Measurements from ENCODE around the gene ZYX.

DNA sequence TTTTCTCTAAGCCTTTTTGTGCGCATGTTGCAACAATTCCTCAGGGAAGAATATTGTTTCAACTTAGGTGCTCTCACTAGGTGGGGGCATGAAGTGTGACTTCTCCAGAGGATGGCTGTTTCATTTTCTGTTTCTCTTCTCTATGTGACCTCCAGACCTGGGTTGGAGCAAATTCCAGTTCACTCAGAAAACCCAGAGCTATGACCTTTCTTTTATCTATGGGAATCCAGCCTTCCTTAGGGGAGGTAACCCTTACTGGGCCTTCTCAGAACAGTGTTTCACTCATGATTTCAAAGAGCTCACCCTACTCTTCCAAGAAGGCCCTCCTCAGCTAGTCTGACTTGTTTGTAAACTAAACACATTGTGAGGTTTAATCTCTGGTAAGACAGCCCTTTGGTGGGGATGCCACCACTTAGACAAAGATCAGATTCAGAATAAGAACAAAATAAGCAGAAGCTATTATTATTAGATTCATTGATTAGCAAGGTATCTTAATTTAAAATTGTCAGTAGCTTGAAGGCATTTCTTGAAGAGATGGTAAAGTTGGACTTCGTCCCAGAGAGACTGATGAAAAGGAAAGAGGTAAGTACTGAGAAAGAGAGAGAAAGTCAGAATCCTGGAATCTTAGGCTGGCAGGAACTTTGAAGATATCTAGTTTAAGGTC lies 45.5 kb downstream of the ZYX start:
- TF ChIP-seq, protein P1, sequence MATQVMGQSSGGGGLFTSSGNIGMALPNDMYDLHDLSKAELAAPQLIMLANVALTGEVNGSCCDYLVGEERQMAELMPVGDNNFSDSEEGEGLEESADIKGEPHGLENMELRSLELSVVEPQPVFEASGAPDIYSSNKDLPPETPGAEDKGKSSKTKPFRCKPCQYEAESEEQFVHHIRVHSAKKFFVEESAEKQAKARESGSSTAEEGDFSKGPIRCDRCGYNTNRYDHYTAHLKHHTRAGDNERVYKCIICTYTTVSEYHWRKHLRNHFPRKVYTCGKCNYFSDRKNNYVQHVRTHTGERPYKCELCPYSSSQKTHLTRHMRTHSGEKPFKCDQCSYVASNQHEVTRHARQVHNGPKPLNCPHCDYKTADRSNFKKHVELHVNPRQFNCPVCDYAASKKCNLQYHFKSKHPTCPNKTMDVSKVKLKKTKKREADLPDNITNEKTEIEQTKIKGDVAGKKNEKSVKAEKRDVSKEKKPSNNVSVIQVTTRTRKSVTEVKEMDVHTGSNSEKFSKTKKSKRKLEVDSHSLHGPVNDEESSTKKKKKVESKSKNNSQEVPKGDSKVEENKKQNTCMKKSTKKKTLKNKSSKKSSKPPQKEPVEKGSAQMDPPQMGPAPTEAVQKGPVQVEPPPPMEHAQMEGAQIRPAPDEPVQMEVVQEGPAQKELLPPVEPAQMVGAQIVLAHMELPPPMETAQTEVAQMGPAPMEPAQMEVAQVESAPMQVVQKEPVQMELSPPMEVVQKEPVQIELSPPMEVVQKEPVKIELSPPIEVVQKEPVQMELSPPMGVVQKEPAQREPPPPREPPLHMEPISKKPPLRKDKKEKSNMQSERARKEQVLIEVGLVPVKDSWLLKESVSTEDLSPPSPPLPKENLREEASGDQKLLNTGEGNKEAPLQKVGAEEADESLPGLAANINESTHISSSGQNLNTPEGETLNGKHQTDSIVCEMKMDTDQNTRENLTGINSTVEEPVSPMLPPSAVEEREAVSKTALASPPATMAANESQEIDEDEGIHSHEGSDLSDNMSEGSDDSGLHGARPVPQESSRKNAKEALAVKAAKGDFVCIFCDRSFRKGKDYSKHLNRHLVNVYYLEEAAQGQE (IDR thresholded peaks at IDR 0.05): no peak
- TF ChIP-seq, protein P2, sequence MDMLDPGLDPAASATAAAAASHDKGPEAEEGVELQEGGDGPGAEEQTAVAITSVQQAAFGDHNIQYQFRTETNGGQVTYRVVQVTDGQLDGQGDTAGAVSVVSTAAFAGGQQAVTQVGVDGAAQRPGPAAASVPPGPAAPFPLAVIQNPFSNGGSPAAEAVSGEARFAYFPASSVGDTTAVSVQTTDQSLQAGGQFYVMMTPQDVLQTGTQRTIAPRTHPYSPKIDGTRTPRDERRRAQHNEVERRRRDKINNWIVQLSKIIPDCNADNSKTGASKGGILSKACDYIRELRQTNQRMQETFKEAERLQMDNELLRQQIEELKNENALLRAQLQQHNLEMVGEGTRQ (IDR thresholded peaks at IDR 0.05): no peak
- TF ChIP-seq, protein P3, sequence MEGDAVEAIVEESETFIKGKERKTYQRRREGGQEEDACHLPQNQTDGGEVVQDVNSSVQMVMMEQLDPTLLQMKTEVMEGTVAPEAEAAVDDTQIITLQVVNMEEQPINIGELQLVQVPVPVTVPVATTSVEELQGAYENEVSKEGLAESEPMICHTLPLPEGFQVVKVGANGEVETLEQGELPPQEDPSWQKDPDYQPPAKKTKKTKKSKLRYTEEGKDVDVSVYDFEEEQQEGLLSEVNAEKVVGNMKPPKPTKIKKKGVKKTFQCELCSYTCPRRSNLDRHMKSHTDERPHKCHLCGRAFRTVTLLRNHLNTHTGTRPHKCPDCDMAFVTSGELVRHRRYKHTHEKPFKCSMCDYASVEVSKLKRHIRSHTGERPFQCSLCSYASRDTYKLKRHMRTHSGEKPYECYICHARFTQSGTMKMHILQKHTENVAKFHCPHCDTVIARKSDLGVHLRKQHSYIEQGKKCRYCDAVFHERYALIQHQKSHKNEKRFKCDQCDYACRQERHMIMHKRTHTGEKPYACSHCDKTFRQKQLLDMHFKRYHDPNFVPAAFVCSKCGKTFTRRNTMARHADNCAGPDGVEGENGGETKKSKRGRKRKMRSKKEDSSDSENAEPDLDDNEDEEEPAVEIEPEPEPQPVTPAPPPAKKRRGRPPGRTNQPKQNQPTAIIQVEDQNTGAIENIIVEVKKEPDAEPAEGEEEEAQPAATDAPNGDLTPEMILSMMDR (IDR thresholded peaks at IDR 0.05): no peak
- TF ChIP-seq TP53 (CRISPR knock-in tag; IDR thresholded peaks at IDR 0.05) (no peak), KDM1A (IDR thresholded peaks at IDR 0.05; ENCODE audit: low read depth) (no peak), MAFK (IDR thresholded peaks at IDR 0.05; ENCODE audit: partially characterized antibody) (no peak), POLR2A (IDR thresholded peaks at IDR 0.05; ENCODE audit: low read length) (no peak)
- TF ChIP-seq, protein P4, sequence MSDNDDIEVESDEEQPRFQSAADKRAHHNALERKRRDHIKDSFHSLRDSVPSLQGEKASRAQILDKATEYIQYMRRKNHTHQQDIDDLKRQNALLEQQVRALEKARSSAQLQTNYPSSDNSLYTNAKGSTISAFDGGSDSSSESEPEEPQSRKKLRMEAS (IDR thresholded peaks at IDR 0.05): no peak
